Mononuclear cell (primary cell): ENCODE data around the gene CA12. TPM values are rescaled to one million over a fixed set of nuclear protein-coding genes. Genes with fewer than 3 reads are reported as not detected.

Experiments used
- H3K27me3 ChIP-seq: 2 replicates; pipeline ENCODE4 v1.6.0; 2011; ENCODE audit warnings: low read length, control low read depth; ENCODE audit not compliant: insufficient read depth
- H3K4me1 ChIP-seq: 2 replicates; pipeline ENCODE4 v1.5.1; 2011; ENCODE audit warnings: mild to moderate bottlenecking, low read length, control low read depth; ENCODE audit not compliant: insufficient read depth
- H3K4me3 ChIP-seq: 2 replicates; pipeline ENCODE4 v1.5.1; 2011; ENCODE audit warnings: mild to moderate bottlenecking, low read length, moderate library complexity
- H3K9me3 ChIP-seq: 2 replicates; pipeline ENCODE4 v1.5.1; 2011; ENCODE audit warnings: low read depth, mild to moderate bottlenecking, control low read depth, low read length
- total RNA-seq: library from RNA; depleted of rRNA; stranded (reverse); fragments of >200 nt; gene quantifications from one replicate; pipeline ENCODE4 v1.2.3, GENCODE V29; 2012

Gene CA12
- total RNA-seq, 1 donor = not detected

- Histone ChIP-seq H3K4me1 (no peaks in the 10 kb centered on the region), H3K4me3 (no peak overlapping the region), H3K9me3 (no peaks in the 10 kb centered on the region), H3K27me3 (peaks cover 3% of the 10 kb centered on the region)
Observed at GRCh38 chr15:63390689-63391088, 9.0 kb upstream of the CA12 start.

GRCh38 chr15:63389902-63390670, 8.4 kb upstream of the CA12 start:
- H3K4me1 ChIP-seq = no peaks in the 10 kb centered on the region

GRCh38 chr15:63388511-63388910, 6.9 kb upstream of the CA12 start:
- H3K27me3 ChIP-seq = peaks cover 3% of the 10 kb centered on the region
- no peaks in the 10 kb centered on the region for H3K4me1 ChIP-seq
- no peaks in the 10 kb centered on the region for H3K9me3 ChIP-seq
- no peak overlapping the region for H3K4me3 ChIP-seq

More at GRCh38 chr15:63389902-63390670, 8.4 kb upstream of the CA12 start:
- Histone ChIP-seq H3K4me3 (no peak overlapping the region), H3K27me3 (peaks cover 3% of the 10 kb centered on the region), H3K9me3 (no peaks in the 10 kb centered on the region)

GRCh38 chr15:63387748-63388493, 6.3 kb upstream of the CA12 start:
- Histone ChIP-seq H3K9me3 (no peaks in the 10 kb centered on the region), H3K27me3 (peaks cover 7% of the 10 kb centered on the region), H3K4me1 (no peaks in the 10 kb centered on the region), H3K4me3 (no peak overlapping the region)

GRCh38 chr15:63385911-63386531, 4.4 kb upstream of the CA12 start:
- peaks cover 22% of the 10 kb centered on the region for H3K27me3 ChIP-seq
- H3K4me3 ChIP-seq = no peak overlapping the region
- H3K4me1 ChIP-seq = peaks cover 10% of the 10 kb centered on the region
- H3K9me3 ChIP-seq = no peaks in the 10 kb centered on the region

- Histone ChIP-seq H3K27me3 (peaks cover 29% of the 10 kb centered on the region), H3K9me3 (no peaks in the 10 kb centered on the region), H3K4me1 (peaks cover 11% of the 10 kb centered on the region), H3K4me3 (no peak overlapping the region)
Observed at GRCh38 chr15:63384906-63385305, 3.3 kb upstream of the CA12 start.

GRCh38 chr15:63382966-63383710, 1.5 kb upstream of the CA12 start:
- peaks cover 27% of the 10 kb centered on the region for H3K27me3 ChIP-seq
- peaks cover 11% of the 10 kb centered on the region for H3K4me1 ChIP-seq
- no peak overlapping the region for H3K4me3 ChIP-seq
- H3K9me3 ChIP-seq = no peaks in the 10 kb centered on the region

- Histone ChIP-seq H3K27me3 (peaks cover 27% of the 10 kb centered on the region), H3K4me1 (peaks cover 11% of the 10 kb centered on the region), H3K4me3 (no peak overlapping the region), H3K9me3 (no peaks in the 10 kb centered on the region)
Observed at GRCh38 chr15:63380808-63381282, 801 bp downstream of the CA12 start.

- H3K27me3 ChIP-seq = peaks cover 27% of the 10 kb centered on the region
- H3K4me3 ChIP-seq = no peak overlapping the region
Observed at GRCh38 chr15:63380151-63380807, 1.4 kb downstream of the CA12 start.

GRCh38 chr15:63379492-63380150, 2.0 kb downstream of the CA12 start:
- Histone ChIP-seq H3K4me1 (peaks cover 18% of the 10 kb centered on the region), H3K4me3 (no peak overlapping the region), H3K27me3 (peaks cover 27% of the 10 kb centered on the region), H3K9me3 (no peaks in the 10 kb centered on the region)

More at GRCh38 chr15:63380151-63380807, 1.4 kb downstream of the CA12 start:
- Histone ChIP-seq H3K9me3 (no peaks in the 10 kb centered on the region), H3K4me1 (peaks cover 12% of the 10 kb centered on the region)

- Histone ChIP-seq H3K4me1 (peaks cover 25% of the 10 kb centered on the region), H3K9me3 (no peaks in the 10 kb centered on the region), H3K27me3 (peaks cover 27% of the 10 kb centered on the region), H3K4me3 (no peak overlapping the region)
Observed at GRCh38 chr15:63378946-63379345, 2.7 kb downstream of the CA12 start.

- H3K4me1 ChIP-seq = peaks cover 27% of the 10 kb centered on the region
- no peak overlapping the region for H3K4me3 ChIP-seq
- no peaks in the 10 kb centered on the region for H3K27me3 ChIP-seq
- no peaks in the 10 kb centered on the region for H3K9me3 ChIP-seq
Observed at GRCh38 chr15:63374686-63375520, 6.7 kb downstream of the CA12 start.

GRCh38 chr15:63373866-63374548, 7.6 kb downstream of the CA12 start:
- Histone ChIP-seq H3K9me3 (no peaks in the 10 kb centered on the region), H3K4me3 (no peak overlapping the region), H3K4me1 (peaks cover 27% of the 10 kb centered on the region), H3K27me3 (no peaks in the 10 kb centered on the region)
